CD14-positive monocyte (primary cell): ENCODE measurements around the gene ZNF579. TPM values are rescaled to one million over a fixed set of nuclear protein-coding genes. Genes with fewer than 3 reads are reported as not detected.

Source experiments
- DNase-seq, 3 donors: peaks; one replicate each; pipeline ENCODE4 v3.0.0-alpha.2; 2011 to 2022
- H2AFZ ChIP-seq: 2 replicates; pipeline ENCODE4 v1.6.0; 2012; ENCODE audit warnings: mild to moderate bottlenecking, low read depth, low read length, inconsistent platforms; ENCODE audit not compliant: insufficient read depth, poor library complexity, severe bottlenecking
- H3K27ac ChIP-seq, 2 donors: 1 replicate in 1 of 2; 2 replicates in 1 of 2; pipeline ENCODE4 v1.5.1; 2012 to 2013; ENCODE audit warnings: low read length in 2 of 2, control low read depth in 1 of 2, inconsistent platforms in 1 of 2, low read depth in 1 of 2, mild to moderate bottlenecking in 1 of 2
- H3K27me3 ChIP-seq, 2 donors: one replicate each; pipeline versions ENCODE4 v1.6.0 to v1.6.1; 2011 to 2013; ENCODE audit warnings: low read length in 2 of 2; ENCODE audit not compliant: control insufficient read depth in 2 of 2, insufficient read depth in 2 of 2
- H3K36me3 ChIP-seq, 2 donors: replicated peaks in 1 of 2; 1 replicate in 1 of 2; 2 replicates in 1 of 2; pipeline versions ENCODE4 v1.5.1 to v1.6.1; 2012 to 2013; ENCODE audit warnings: low read length in 2 of 2, control low read depth in 1 of 2, inconsistent platforms in 1 of 2, mild to moderate bottlenecking in 1 of 2; ENCODE audit not compliant: insufficient read depth in 2 of 2, control insufficient read depth in 1 of 2
- H3K4me1 ChIP-seq, 2 donors: 1 replicate in 1 of 2; 2 replicates in 1 of 2; pipeline versions ENCODE4 v1.5.1 to v1.6.1; 2012 to 2013; ENCODE audit warnings: low read length in 2 of 2, control low read depth in 1 of 2, inconsistent platforms in 1 of 2, mild to moderate bottlenecking in 1 of 2, moderate library complexity in 1 of 2; ENCODE audit not compliant: insufficient read depth in 2 of 2, control insufficient read depth in 1 of 2
- H3K4me2 ChIP-seq: replicated peaks from 2 replicates; pipeline ENCODE3; 2012; ENCODE audit warnings: low read length, moderate library complexity, mild to moderate bottlenecking; ENCODE audit not compliant: poor library complexity, severe bottlenecking; ENCODE audit errors: extremely low read depth
- H3K4me3 ChIP-seq, 3 experiments: fragments of 200-600 bp in 1 of 3; sonication (generic) in 1 of 3; replicated peaks in 1 of 3; 1 replicate in 2 of 3; 2 replicates in 1 of 3; pipeline ENCODE4 v1.5.1; 2011 to 2013; ENCODE audit warnings: low read length in 3 of 3, mild to moderate bottlenecking in 3 of 3, control low read depth in 2 of 3, low read depth in 2 of 3, inconsistent platforms in 1 of 3, moderate library complexity in 1 of 3
- H3K79me2 ChIP-seq: 2 replicates; pipeline ENCODE4 v1.6.0; 2012; ENCODE audit warnings: mild to moderate bottlenecking, control low read depth, inconsistent platforms, low read length, moderate library complexity; ENCODE audit not compliant: insufficient read depth
- H3K9ac ChIP-seq: 2 replicates; pipeline ENCODE4 v1.6.0; 2017; ENCODE audit warnings: low read length, mild to moderate bottlenecking; ENCODE audit not compliant: insufficient read depth, poor library complexity, severe bottlenecking
- H3K9me3 ChIP-seq, 2 donors: replicated peaks in 1 of 2; 1 replicate in 1 of 2; 2 replicates in 1 of 2; pipeline versions ENCODE4 v1.5.1 to v1.6.1; 2012 to 2013; ENCODE audit warnings: low read length in 2 of 2, control low read depth in 1 of 2; ENCODE audit not compliant: control insufficient read depth in 1 of 2, insufficient read depth in 1 of 2
- H4K20me1 ChIP-seq: 2 replicates; pipeline ENCODE4 v1.6.0; 2012; ENCODE audit warnings: mild to moderate bottlenecking, low read length, control low read depth, moderate library complexity; ENCODE audit not compliant: insufficient read depth
- H3K27ac Mint-ChIP-seq, 7 donors: one replicate each; pipeline ENCODE4 v1.8.0; 2020; ENCODE audit warnings: mild to moderate bottlenecking in 7 of 7, mixed read lengths in 7 of 7, moderate library complexity in 6 of 7, inconsistent platforms in 2 of 7
- H3K27me3 Mint-ChIP-seq, 3 donors: one replicate each; pipeline ENCODE4 v1.8.0; 2021 to 2022; ENCODE audit warnings: low read depth in 3 of 3, mild to moderate bottlenecking in 3 of 3, mixed read lengths in 3 of 3, moderate library complexity in 3 of 3, inconsistent platforms in 1 of 3
- H3K36me3 Mint-ChIP-seq, 2 donors: one replicate each; pipeline ENCODE4 v1.8.0; 2020; ENCODE audit warnings: mixed read lengths in 2 of 2, inconsistent platforms in 1 of 2, mild to moderate bottlenecking in 1 of 2
- H3K4me1 Mint-ChIP-seq: one replicate; pipeline ENCODE4 v1.8.0; 2020; ENCODE audit warnings: mild to moderate bottlenecking, mixed read lengths
- H3K4me3 Mint-ChIP-seq, 2 donors: one replicate each; pipeline ENCODE4 v1.8.0; 2020; ENCODE audit warnings: mild to moderate bottlenecking in 2 of 2, mixed read lengths in 2 of 2, moderate library complexity in 1 of 2
- H3K9me3 Mint-ChIP-seq, 7 donors: one replicate each; pipeline ENCODE4 v1.8.0; 2020 to 2022; ENCODE audit warnings: mixed read lengths in 7 of 7, mild to moderate bottlenecking in 6 of 7, moderate library complexity in 6 of 7, inconsistent platforms in 2 of 7
- WGBS: methylation state at CpG from one replicate; pipeline ENCODE4 v1.1.5; 2013; ENCODE audit warnings: missing lambda C conversion rate; ENCODE audit not compliant: insufficient coverage; 5-methylcytosine and 5-hydroxymethylcytosine counted together
- intact Hi-C, 2 donors: fragments of 100-400 bp; cut with micrococcal nuclease; formaldehyde crosslinking; loops; one replicate each; pipeline versions ENCODE4 v1.15.0 to v1.15.1; 2023
- polyA plus RNA-seq, 3 donors: library from polyadenylated mRNA; depleted of rRNA in 1 of 3; unstranded in 2 of 3; stranded (reverse) in 1 of 3; fragments of 300-500 nt in 2 of 3; fragments of >200 nt in 1 of 3; fragmentation: Illumina TruSeq in 2 of 3; gene quantifications; 1 replicate in 2 of 3; 2 replicates in 1 of 3; pipeline ENCODE4 v1.2.3, GENCODE V29; 2012 to 2021
- TF ChIP-seq, protein P1 (sequence below): fragments of 200-600 bp; IDR thresholded peaks from one replicate; pipeline ENCODE4 v1.8.0; 2022; ENCODE audit warnings: antibody characterized with exemption, mild to moderate bottlenecking

The ZNF579 gene
- polyA plus RNA-seq, 3 donors, result 0.05 to 1.8 TPM; not detected in 1

DNA sequence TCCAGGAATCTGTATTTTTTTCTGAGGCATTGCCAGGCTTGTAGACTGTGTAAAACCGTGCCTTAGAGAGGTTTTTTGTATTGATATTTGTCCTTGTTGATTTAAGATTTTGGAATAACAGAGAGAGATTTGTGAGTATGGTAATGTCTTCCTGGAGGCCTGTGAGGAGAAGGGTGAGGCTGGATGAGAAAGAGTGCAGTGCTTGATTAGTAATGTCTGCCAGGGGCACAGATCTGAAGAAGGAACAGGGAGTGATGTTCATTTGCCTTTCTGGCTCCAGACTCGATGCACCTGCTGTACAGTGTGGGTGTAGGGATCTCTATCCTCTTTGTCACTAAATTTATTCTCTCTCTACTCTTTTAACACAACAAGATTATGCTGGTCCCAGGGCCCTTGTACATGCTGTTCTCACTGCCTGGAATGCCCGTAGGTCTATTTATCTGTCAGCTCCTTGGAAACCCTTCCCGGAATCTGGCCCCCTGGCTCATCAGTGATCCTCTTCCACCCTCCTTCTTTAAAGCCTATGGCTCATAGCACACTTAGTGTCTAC lies 14.4 kb upstream of the ZNF579 start:
- peaks cover 24 to 38% of the 10 kb centered on the region in 2 donors for H3K36me3 ChIP-seq

DNA sequence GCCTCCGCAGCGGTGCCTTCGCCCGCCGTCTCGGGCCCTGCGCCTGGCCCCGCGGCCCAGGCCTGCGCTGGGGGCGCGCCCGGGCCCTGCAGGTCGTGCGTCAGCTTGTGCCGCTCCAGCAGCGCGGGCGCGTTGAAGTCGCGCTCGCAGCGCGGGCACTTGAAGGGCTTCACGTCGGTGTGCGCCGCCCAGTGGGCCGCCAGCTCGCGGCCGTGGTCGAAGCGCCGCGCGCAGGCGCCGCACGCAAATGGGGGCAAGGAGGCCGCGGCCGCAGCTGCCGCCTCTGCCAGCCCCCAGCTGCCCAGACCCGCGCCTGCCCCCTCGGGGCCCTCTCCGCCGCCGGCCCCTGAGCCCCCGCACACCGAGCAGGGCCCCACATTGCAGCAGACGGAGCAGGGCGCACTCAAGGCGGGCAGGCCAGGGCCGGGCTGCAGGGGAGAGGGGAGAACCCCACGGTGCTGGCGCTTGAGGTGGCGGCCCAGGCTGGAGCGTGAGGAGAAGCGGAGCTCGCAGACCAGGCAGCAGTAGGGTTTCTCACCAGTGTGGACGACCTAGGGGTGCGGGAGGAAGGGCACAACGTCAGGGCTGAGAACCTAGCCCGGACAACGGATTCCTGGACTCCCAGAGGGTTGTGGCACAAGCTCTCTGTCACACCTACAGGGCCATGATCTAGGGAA lies 12.6 kb upstream of the ZNF579 start:
- peaks cover 4% of the 10 kb centered on the region for H3K79me2 ChIP-seq
- WGBS, result 97% methylated on average over 60 of the region's 68 CpGs
- H3K4me3 ChIP-seq, result no peak overlapping the region
- TF ChIP-seq, protein P1, sequence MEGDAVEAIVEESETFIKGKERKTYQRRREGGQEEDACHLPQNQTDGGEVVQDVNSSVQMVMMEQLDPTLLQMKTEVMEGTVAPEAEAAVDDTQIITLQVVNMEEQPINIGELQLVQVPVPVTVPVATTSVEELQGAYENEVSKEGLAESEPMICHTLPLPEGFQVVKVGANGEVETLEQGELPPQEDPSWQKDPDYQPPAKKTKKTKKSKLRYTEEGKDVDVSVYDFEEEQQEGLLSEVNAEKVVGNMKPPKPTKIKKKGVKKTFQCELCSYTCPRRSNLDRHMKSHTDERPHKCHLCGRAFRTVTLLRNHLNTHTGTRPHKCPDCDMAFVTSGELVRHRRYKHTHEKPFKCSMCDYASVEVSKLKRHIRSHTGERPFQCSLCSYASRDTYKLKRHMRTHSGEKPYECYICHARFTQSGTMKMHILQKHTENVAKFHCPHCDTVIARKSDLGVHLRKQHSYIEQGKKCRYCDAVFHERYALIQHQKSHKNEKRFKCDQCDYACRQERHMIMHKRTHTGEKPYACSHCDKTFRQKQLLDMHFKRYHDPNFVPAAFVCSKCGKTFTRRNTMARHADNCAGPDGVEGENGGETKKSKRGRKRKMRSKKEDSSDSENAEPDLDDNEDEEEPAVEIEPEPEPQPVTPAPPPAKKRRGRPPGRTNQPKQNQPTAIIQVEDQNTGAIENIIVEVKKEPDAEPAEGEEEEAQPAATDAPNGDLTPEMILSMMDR, result no peak
- H3K27ac ChIP-seq, result no peak overlapping the region
- H3K4me1 Mint-ChIP-seq, result no peaks in the 10 kb centered on the region
- intact Hi-C loops, result no loop called here
- H3K9ac ChIP-seq, result no peak overlapping the region
- H4K20me1 ChIP-seq, result no peaks in the 10 kb centered on the region
- peaks cover 29 to 41% of the 10 kb centered on the region in 2 donors for H3K36me3 Mint-ChIP-seq
- no peak for DNase-seq
- H3K36me3 ChIP-seq, result peaks cover 24 to 38% of the 10 kb centered on the region in 2 donors
- peaks cover 0 to 3% (median 0%) of the 10 kb centered on the region in 3 donors for H3K27me3 Mint-ChIP-seq
- no peak overlapping the region for H3K4me2 ChIP-seq
- H3K9me3 ChIP-seq, result peaks cover 0 to 10% of the 10 kb centered on the region in 2 donors
- H3K4me1 ChIP-seq, result no peaks in the 10 kb centered on the region
- peaks cover 6 to 16% (median 12%) of the 10 kb centered on the region in 7 donors for H3K9me3 Mint-ChIP-seq
- H3K4me3 Mint-ChIP-seq, result no peak overlapping the region
- H2AFZ ChIP-seq, result no peak overlapping the region
- H3K27me3 ChIP-seq, result no peaks in the 10 kb centered on the region
- H3K27ac Mint-ChIP-seq, result peak overlapping the region in 1 of 7 donors; percentile 64

More for the DNA sequence above, 14.4 kb upstream of the ZNF579 start:
- no peak for DNase-seq
- Histone ChIP-seq H3K4me2 (no peak overlapping the region), H3K27ac (no peak overlapping the region), H3K79me2 (peaks cover 6% of the 10 kb centered on the region), H2AFZ (no peak overlapping the region), H3K9me3 (peaks cover 0 to 10% of the 10 kb centered on the region in 2 donors), H4K20me1 (no peaks in the 10 kb centered on the region), H3K9ac (no peak overlapping the region), H3K4me1 (no peaks in the 10 kb centered on the region), H3K4me3 (no peak overlapping the region), H3K27me3 (no peaks in the 10 kb centered on the region)
- TF ChIP-seq, protein P1, result no peak
- H3K27ac Mint-ChIP-seq, result peak overlapping the region in 1 of 7 donors; percentile 1
- 100% methylated on average over 2 of the region's 4 CpGs for WGBS
- H3K4me3 Mint-ChIP-seq, result no peak overlapping the region
- intact Hi-C loops, result no loop called here
- H3K4me1 Mint-ChIP-seq, result peaks cover 5% of the 10 kb centered on the region
- H3K27me3 Mint-ChIP-seq, result peaks cover 0 to 2% (median 0%) of the 10 kb centered on the region in 3 donors
- peaks cover 6 to 20% (median 12%) of the 10 kb centered on the region in 7 donors for H3K9me3 Mint-ChIP-seq
- peaks cover 29 to 41% of the 10 kb centered on the region in 2 donors for H3K36me3 Mint-ChIP-seq
